ENCODE measurements around the gene MAIP1. TPM values are rescaled to one million over a fixed set of nuclear protein-coding genes. Genes with fewer than 3 reads are reported as not detected.

MAIP1 gene
- total and polyA plus RNA-seq, 9 of the 15 experiments (the other 6 are each of a cell fraction or from before 2014, with no cell fraction given): 3.6 to 30.0 (median 24.5) TPM

DNA sequence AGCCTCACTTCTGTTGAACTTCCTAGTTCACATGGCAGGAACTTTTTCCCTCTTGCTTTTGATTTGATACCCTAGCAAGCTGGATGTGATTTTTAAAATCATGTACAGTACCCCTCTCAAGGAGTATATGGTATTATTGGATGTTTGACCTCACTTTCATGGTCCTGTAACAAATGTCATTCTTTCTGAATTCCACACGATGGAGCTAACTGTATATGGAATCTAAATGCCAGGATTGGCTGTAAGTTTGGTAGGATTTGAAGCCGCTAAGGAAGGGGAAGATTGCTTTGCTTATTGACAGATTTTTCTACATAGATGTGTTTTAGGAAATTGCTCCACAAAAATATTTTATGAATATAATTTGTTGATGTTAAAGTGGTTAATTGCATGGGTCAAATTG, 18.3 kb downstream of the MAIP1 start (continued):
- TF ChIP-seq SIX5 (IDR thresholded peaks at IDR 0.05; ENCODE audit: borderline replicate concordance in 1 of 2, insufficient read depth in 1 of 2, low read depth in 1 of 2, low read length in 2 of 2) (no peak), ZNF24 (IDR thresholded peaks at IDR 0.05) (no peak), TAF15 (IDR thresholded peaks at IDR 0.05; ENCODE audit: low read depth, low read length) (no peak), PURB (CRISPR knock-in tag; IDR thresholded peaks at IDR 0.05; ENCODE audit: low read depth) (no peak), RNF2 (IDR thresholded peaks at IDR 0.05) (no peak), SMC3 (conservative IDR thresholded peaks at IDR 0.05; ENCODE audit: insufficient read depth, low read depth, low read length) (peak; percentile 43; the same call in 1 of the 2 replicates), ZNF124 (CRISPR knock-in tag; IDR thresholded peaks at IDR 0.05) (no peak), CTBP1 (IDR thresholded peaks at IDR 0.05; ENCODE audit: borderline replicate concordance) (no peak)
- TF ChIP-seq, protein P1, sequence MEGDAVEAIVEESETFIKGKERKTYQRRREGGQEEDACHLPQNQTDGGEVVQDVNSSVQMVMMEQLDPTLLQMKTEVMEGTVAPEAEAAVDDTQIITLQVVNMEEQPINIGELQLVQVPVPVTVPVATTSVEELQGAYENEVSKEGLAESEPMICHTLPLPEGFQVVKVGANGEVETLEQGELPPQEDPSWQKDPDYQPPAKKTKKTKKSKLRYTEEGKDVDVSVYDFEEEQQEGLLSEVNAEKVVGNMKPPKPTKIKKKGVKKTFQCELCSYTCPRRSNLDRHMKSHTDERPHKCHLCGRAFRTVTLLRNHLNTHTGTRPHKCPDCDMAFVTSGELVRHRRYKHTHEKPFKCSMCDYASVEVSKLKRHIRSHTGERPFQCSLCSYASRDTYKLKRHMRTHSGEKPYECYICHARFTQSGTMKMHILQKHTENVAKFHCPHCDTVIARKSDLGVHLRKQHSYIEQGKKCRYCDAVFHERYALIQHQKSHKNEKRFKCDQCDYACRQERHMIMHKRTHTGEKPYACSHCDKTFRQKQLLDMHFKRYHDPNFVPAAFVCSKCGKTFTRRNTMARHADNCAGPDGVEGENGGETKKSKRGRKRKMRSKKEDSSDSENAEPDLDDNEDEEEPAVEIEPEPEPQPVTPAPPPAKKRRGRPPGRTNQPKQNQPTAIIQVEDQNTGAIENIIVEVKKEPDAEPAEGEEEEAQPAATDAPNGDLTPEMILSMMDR (IDR thresholded peaks at IDR 0.05 in 2 of 3, conservative IDR thresholded peaks at IDR 0.05 in 1 of 3; ENCODE audit: insufficient read depth in 2 of 3, low read depth in 1 of 3, low read length in 3 of 3): peak; percentile 32 to 56 (median 39); a peak in 4 of 6 replicates
- TF ChIP-seq, protein P2, sequence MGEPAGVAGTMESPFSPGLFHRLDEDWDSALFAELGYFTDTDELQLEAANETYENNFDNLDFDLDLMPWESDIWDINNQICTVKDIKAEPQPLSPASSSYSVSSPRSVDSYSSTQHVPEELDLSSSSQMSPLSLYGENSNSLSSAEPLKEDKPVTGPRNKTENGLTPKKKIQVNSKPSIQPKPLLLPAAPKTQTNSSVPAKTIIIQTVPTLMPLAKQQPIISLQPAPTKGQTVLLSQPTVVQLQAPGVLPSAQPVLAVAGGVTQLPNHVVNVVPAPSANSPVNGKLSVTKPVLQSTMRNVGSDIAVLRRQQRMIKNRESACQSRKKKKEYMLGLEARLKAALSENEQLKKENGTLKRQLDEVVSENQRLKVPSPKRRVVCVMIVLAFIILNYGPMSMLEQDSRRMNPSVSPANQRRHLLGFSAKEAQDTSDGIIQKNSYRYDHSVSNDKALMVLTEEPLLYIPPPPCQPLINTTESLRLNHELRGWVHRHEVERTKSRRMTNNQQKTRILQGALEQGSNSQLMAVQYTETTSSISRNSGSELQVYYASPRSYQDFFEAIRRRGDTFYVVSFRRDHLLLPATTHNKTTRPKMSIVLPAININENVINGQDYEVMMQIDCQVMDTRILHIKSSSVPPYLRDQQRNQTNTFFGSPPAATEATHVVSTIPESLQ (CRISPR knock-in tag; IDR thresholded peaks at IDR 0.05): no peak
- TF ChIP-seq, protein P3, sequence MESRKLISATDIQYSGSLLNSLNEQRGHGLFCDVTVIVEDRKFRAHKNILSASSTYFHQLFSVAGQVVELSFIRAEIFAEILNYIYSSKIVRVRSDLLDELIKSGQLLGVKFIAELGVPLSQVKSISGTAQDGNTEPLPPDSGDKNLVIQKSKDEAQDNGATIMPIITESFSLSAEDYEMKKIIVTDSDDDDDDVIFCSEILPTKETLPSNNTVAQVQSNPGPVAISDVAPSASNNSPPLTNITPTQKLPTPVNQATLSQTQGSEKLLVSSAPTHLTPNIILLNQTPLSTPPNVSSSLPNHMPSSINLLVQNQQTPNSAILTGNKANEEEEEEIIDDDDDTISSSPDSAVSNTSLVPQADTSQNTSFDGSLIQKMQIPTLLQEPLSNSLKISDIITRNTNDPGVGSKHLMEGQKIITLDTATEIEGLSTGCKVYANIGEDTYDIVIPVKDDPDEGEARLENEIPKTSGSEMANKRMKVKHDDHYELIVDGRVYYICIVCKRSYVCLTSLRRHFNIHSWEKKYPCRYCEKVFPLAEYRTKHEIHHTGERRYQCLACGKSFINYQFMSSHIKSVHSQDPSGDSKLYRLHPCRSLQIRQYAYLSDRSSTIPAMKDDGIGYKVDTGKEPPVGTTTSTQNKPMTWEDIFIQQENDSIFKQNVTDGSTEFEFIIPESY (CRISPR knock-in tag; IDR thresholded peaks at IDR 0.05): peak; percentile 77; the same call in 1 of the 2 replicates
- TF ChIP-seq, protein P4, sequence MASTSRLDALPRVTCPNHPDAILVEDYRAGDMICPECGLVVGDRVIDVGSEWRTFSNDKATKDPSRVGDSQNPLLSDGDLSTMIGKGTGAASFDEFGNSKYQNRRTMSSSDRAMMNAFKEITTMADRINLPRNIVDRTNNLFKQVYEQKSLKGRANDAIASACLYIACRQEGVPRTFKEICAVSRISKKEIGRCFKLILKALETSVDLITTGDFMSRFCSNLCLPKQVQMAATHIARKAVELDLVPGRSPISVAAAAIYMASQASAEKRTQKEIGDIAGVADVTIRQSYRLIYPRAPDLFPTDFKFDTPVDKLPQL (IDR thresholded peaks at IDR 0.05; ENCODE audit: extremely low read depth, insufficient read length): no peak
- TF ChIP-seq, protein P5, sequence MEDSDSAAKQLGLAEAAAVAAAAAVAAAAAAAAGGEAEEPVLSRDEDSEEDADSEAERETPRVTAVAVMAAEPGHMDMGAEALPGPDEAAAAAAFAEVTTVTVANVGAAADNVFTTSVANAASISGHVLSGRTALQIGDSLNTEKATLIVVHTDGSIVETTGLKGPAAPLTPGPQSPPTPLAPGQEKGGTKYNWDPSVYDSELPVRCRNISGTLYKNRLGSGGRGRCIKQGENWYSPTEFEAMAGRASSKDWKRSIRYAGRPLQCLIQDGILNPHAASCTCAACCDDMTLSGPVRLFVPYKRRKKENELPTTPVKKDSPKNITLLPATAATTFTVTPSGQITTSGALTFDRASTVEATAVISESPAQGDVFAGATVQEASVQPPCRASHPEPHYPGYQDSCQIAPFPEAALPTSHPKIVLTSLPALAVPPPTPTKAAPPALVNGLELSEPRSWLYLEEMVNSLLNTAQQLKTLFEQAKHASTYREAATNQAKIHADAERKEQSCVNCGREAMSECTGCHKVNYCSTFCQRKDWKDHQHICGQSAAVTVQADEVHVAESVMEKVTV (CRISPR knock-in tag; IDR thresholded peaks at IDR 0.05): peak; percentile 24; the same call in 1 of the 2 replicates

All from K562 (cell line).